Measurements from ENCODE around the gene CSF2.
"Not testable (repeated sequence)": the region's sequence is repeated elsewhere in the genome, so short reads cannot be mapped to it uniquely, and the experiment has no call there.

Gene CSF2

DNA sequence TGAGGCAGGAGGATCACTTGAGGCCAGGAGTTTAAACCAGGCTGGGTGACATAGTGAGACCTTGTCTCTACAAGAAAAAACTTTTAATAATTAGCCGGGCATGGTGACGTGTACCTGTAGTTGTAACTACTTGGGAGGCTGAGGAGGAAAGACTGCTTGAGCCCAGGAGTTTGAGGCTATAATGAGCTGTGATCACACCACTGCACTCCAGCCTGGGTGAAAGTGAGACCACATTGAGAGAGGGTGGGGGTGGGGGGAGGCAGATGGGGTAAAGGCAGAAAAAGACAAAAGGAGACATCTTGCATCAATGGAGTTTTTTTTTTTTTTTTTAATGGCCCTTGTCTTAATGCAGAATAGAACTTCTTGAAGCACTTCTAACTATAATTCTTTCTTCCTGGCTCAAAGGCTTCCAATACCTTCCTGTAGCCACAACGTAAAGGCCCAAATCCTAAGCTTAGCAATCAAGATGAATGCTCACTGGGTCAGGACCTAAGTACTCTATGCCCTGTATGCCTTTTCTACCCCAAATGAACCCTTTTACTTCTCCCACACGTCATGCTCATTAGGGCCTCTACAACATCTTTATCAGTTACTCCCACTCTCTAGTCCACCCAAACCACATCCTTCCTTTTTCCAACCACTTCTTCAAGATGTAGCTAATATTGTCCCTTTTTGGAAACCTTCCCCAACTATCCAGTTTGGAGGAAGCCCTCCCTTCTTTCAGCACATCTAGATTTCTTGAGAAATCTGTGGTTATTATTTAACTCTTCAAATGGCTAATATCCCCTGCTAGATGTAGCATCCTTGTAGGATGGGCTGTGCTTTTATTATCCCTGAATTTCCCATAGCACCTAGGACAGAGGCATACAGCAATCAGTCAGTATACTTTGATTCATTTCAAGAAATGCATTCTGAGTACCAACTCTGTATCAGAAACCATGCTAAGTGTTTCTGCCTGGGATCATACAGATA lies 40.8 kb downstream of the CSF2 start:
- DNase-seq, result no peak

DNA sequence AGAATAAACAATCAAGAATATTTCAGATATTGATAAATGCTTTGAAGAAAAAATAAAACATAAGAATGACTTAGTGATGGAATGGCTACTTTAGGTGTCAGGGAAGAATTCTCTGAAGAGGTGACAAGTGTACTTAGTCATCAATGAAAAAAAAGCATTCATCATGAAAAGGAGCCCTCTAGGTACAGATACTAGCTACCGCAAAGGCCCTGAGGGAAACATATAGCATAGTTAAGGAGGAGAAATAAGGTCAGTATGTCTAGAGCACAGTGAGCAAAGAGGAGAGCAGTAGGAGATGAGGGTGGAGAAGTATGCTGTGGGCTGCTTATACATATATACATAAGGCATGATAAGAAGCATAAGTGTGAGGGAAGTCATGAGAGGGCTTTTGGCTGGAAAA lies 41.8 kb downstream of the CSF2 start:
- DNase-seq, result no peak

DNA sequence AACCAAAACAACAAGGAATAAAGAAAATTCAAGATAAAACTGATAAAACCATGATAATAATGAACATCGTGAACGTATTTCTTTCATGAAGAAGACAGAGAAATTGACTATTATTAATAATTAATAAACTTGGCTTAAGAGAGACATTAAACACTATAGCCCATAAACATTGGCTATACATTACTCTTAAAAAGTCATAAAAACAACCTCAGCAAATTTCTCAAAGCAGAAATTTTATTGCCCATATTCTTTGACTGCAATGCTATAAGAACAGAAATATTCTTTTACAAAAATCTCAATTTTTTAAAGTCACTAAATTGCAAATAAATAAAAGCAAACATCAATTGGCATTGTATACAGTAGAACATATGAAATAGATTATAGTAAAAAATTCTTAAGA lies 42.5 kb downstream of the CSF2 start:
- no peak for DNase-seq

DNA sequence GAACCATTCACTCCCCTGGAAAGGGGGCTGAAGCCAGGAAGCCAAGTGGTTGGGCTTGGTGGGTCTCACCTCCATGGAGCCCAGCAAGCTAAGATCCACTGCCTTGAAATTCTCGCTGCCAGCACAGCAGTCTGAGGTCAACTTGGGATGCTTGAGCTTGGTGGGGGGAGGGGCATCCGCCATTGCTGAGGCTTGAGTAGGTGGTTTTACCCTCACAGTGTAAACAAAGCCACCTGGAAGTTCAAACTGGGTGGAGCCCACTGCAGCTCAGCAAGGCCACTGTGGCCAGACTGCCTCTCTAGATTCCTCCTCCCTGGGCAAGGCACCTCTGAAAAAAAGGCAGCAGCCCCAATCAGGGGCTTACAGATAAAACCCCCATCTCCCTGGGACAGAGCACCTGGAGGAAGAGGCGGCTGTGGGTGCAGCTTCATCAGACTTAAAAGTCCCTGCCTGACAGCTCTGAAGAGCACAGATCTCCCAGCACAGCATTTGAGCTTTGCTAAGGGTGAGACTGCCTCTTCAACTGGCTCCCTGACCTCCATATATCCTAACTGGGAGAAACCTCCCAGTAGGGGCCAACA lies 43.4 kb downstream of the CSF2 start:
- not testable (repeated sequence) for DNase-seq

DNA sequence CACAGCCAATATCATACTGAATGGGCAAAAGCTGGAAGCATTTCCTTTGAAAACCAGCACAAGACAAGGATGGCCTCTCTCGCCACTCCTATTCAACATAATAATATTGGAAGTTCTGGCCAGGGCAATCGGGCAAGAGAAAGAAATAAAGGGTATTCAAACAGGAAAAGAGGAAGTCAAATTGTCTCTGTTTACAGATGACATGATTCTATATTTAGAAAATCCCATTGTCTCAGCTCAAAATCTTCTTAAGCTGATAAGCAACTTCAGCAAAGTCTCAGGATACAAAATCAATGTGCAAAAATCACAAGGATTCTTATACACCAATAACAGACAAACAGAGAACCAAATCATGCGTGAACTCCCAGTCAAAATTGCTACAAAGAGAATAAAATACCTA lies 47.1 kb downstream of the CSF2 start:
- DNase-seq, result not testable (repeated sequence)

DNA sequence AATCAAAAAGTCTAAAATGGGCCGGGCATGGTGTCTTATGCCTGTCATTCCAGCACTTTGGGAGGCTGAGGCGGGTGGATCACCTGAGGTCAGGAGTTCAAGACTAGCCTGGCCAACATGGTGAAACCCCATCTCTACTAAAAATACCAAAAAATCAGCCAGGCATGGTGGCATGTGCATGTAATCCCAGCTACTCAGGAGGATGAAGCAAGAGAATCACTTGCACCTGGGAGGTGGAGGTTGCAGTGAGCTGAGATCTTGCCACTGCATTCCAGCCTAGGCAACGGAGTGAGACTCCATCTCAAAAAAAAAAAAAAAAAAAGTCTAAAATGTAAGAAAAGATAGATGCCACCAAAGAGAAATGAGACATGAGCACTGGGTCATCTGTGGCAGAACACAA lies 49.4 kb downstream of the CSF2 start:
- DNase-seq, result not testable (repeated sequence)

DNA sequence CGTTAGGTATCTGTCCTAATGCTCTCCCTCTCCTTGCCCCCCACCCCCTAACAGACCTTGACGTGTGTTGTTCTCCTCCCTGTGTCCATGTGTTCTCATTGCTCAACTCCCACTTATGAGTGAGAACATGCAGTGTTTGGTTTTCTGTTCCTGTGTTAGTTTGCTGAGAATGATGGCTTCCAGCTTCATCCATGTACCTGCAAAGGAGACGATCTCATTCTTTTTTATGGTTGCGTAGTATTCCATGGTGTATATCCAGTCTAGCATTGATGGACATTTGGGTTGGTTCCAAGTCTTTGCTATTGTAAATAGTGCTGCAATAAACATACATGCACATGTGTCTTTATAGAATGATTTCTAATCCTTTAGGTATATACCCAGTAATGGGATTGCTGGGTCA lies 50.0 kb downstream of the CSF2 start:
- DNase-seq, result not testable (repeated sequence)
